SU-DHL-6 (cell line): ENCODE measurements around the gene CAMP.

ENCODE experiments used
- CTCF ChIP-seq: fragments of 200-600 bp; sonication (generic); IDR thresholded peaks from one replicate; pipeline ENCODE4 v1.5.1; 2017; ENCODE audit warnings: antibody characterized with exemption, mild to moderate bottlenecking, low read length, moderate library complexity; ENCODE audit not compliant: insufficient read depth, poor library complexity, severe bottlenecking
- EZH2phosphoT487 ChIP-seq: fragments of 200-600 bp; sonication (generic), shearing (Covaris generic); conservative IDR thresholded peaks from 2 replicates; pipeline ENCODE4 v1.6.1; 2018; ENCODE audit warnings: mild to moderate bottlenecking, antibody characterized with exemption, low read length, moderate library complexity, mixed read lengths

DNA sequence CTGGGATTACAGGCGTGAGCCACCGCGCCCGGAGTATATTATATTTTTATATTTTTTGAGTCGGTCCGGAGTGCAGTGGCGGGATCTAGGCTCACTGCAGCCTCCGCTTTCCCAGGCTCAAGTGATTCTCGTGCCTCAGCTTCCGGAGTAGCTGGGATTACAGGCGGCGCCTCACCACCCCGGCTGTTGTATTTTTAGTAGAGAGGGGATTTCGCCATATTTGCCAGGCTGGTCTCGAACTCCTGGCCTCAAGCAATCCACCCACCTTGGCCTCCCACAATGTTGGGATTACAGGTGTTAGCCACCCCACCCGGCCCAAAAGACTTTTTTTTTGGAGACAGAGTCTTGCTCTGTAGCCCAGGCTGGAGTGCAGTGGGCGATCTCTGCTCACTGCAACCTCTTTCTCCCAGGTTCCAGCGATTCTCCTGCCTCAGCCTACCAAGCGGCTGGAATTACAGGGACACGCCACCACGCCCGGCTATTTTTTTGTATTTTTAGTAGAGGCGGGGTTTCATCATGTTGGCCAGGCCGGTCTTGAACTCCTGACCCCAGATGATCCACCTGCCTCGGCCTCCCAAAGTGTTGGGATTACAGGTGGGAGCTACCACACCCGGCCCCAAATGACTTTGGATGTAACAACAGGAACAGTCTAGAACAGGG, 18.6 kb downstream of the CAMP start:
- TF ChIP-seq CTCF (no peak), EZH2phosphoT487 (no peak)
